ENCODE measurements around the gene PDXP. TPM values are rescaled to one million over a fixed set of nuclear protein-coding genes. Genes with fewer than 3 reads are reported as not detected.

Gene PDXP
- total RNA-seq, 1 donor from 2014 or later = 51.2 TPM

Other genes with a start within 250 kb of the PDXP start
- gene ELFN2, start 231.2 kb upstream of the PDXP start, total RNA-seq = 0.07 and 0.09 TPM in 2 replicates
- gene MFNG, start 172.3 kb upstream of the PDXP start, total RNA-seq = 207 and 231 TPM in 2 replicates
- gene CARD10, start 139.3 kb upstream of the PDXP start, total RNA-seq = not detected in 2 replicates
- 1.0 and 1.2 TPM in 2 replicates for gene CDC42EP1, start 98.2 kb upstream of the PDXP start, total RNA-seq
- not detected in 2 replicates for gene LGALS2, start 78.6 kb upstream of the PDXP start, total RNA-seq
- gene GGA1, start 49.9 kb upstream of the PDXP start, total RNA-seq = 75.8 and 77.2 TPM in 2 replicates
- 110 and 115 TPM in 2 replicates for gene SH3BP1, start 19.1 kb upstream of the PDXP start, total RNA-seq
- 361 and 362 TPM in 2 replicates for gene LGALS1, start 16.9 kb downstream of the PDXP start, total RNA-seq
- 67.9 and 70.3 TPM in 2 replicates for gene NOL12, start 27.6 kb downstream of the PDXP start, total RNA-seq
- gene TRIOBP, start 38.3 kb downstream of the PDXP start, total RNA-seq = 33.3 and 34.8 TPM in 2 replicates
- 27.7 and 28.9 TPM in 2 replicates for gene GCAT, start 149.2 kb downstream of the PDXP start, total RNA-seq
- not detected in 2 replicates for gene GALR3, start 164.7 kb downstream of the PDXP start, total RNA-seq
- gene ANKRD54, start 185.6 kb downstream of the PDXP start, total RNA-seq = 27.2 and 29.9 TPM in 2 replicates
- 460 and 480 TPM in 2 replicates for gene EIF3L, start 190.7 kb downstream of the PDXP start, total RNA-seq
- 27.3 and 27.7 TPM in 2 replicates for gene MICALL1, start 247.6 kb downstream of the PDXP start, total RNA-seq